CD14-positive monocyte (primary cell): ENCODE data around the gene SHC2. TPM values are rescaled to one million over a fixed set of nuclear protein-coding genes. Genes with fewer than 3 reads are reported as not detected.

ENCODE experiments used
- DNase-seq, 3 donors: peaks; one replicate each; pipeline ENCODE4 v3.0.0-alpha.2; 2011 to 2022
- H2AFZ ChIP-seq: 2 replicates; pipeline ENCODE4 v1.6.0; 2012; ENCODE audit warnings: mild to moderate bottlenecking, low read depth, low read length, inconsistent platforms; ENCODE audit not compliant: insufficient read depth, poor library complexity, severe bottlenecking
- H3K27ac ChIP-seq, 2 donors: 1 replicate in 1 of 2; 2 replicates in 1 of 2; pipeline ENCODE4 v1.5.1; 2012 to 2013; ENCODE audit warnings: low read length in 2 of 2, control low read depth in 1 of 2, inconsistent platforms in 1 of 2, low read depth in 1 of 2, mild to moderate bottlenecking in 1 of 2
- H3K27me3 ChIP-seq, 2 donors: one replicate each; pipeline versions ENCODE4 v1.6.0 to v1.6.1; 2011 to 2013; ENCODE audit warnings: low read length in 2 of 2; ENCODE audit not compliant: control insufficient read depth in 2 of 2, insufficient read depth in 2 of 2
- H3K36me3 ChIP-seq, 2 donors: replicated peaks in 1 of 2; 1 replicate in 1 of 2; 2 replicates in 1 of 2; pipeline versions ENCODE4 v1.5.1 to v1.6.1; 2012 to 2013; ENCODE audit warnings: low read length in 2 of 2, control low read depth in 1 of 2, inconsistent platforms in 1 of 2, mild to moderate bottlenecking in 1 of 2; ENCODE audit not compliant: insufficient read depth in 2 of 2, control insufficient read depth in 1 of 2
- H3K4me1 ChIP-seq, 2 donors: 1 replicate in 1 of 2; 2 replicates in 1 of 2; pipeline versions ENCODE4 v1.5.1 to v1.6.1; 2012 to 2013; ENCODE audit warnings: low read length in 2 of 2, control low read depth in 1 of 2, inconsistent platforms in 1 of 2, mild to moderate bottlenecking in 1 of 2, moderate library complexity in 1 of 2; ENCODE audit not compliant: insufficient read depth in 2 of 2, control insufficient read depth in 1 of 2
- H3K4me2 ChIP-seq: replicated peaks from 2 replicates; pipeline ENCODE3; 2012; ENCODE audit warnings: low read length, moderate library complexity, mild to moderate bottlenecking; ENCODE audit not compliant: poor library complexity, severe bottlenecking; ENCODE audit errors: extremely low read depth
- H3K4me3 ChIP-seq, 3 experiments: fragments of 200-600 bp in 1 of 3; sonication (generic) in 1 of 3; replicated peaks in 1 of 3; 1 replicate in 2 of 3; 2 replicates in 1 of 3; pipeline ENCODE4 v1.5.1; 2011 to 2013; ENCODE audit warnings: low read length in 3 of 3, mild to moderate bottlenecking in 3 of 3, control low read depth in 2 of 3, low read depth in 2 of 3, inconsistent platforms in 1 of 3, moderate library complexity in 1 of 3
- H3K79me2 ChIP-seq: 2 replicates; pipeline ENCODE4 v1.6.0; 2012; ENCODE audit warnings: mild to moderate bottlenecking, control low read depth, inconsistent platforms, low read length, moderate library complexity; ENCODE audit not compliant: insufficient read depth
- H3K9ac ChIP-seq: 2 replicates; pipeline ENCODE4 v1.6.0; 2017; ENCODE audit warnings: low read length, mild to moderate bottlenecking; ENCODE audit not compliant: insufficient read depth, poor library complexity, severe bottlenecking
- H3K9me3 ChIP-seq, 2 donors: replicated peaks in 1 of 2; 1 replicate in 1 of 2; 2 replicates in 1 of 2; pipeline versions ENCODE4 v1.5.1 to v1.6.1; 2012 to 2013; ENCODE audit warnings: low read length in 2 of 2, control low read depth in 1 of 2; ENCODE audit not compliant: control insufficient read depth in 1 of 2, insufficient read depth in 1 of 2
- H4K20me1 ChIP-seq: 2 replicates; pipeline ENCODE4 v1.6.0; 2012; ENCODE audit warnings: mild to moderate bottlenecking, low read length, control low read depth, moderate library complexity; ENCODE audit not compliant: insufficient read depth
- H3K27ac Mint-ChIP-seq, 7 donors: one replicate each; pipeline ENCODE4 v1.8.0; 2020; ENCODE audit warnings: mild to moderate bottlenecking in 7 of 7, mixed read lengths in 7 of 7, moderate library complexity in 6 of 7, inconsistent platforms in 2 of 7
- H3K27me3 Mint-ChIP-seq, 3 donors: one replicate each; pipeline ENCODE4 v1.8.0; 2021 to 2022; ENCODE audit warnings: low read depth in 3 of 3, mild to moderate bottlenecking in 3 of 3, mixed read lengths in 3 of 3, moderate library complexity in 3 of 3, inconsistent platforms in 1 of 3
- H3K36me3 Mint-ChIP-seq, 2 donors: one replicate each; pipeline ENCODE4 v1.8.0; 2020; ENCODE audit warnings: mixed read lengths in 2 of 2, inconsistent platforms in 1 of 2, mild to moderate bottlenecking in 1 of 2
- H3K4me1 Mint-ChIP-seq: one replicate; pipeline ENCODE4 v1.8.0; 2020; ENCODE audit warnings: mild to moderate bottlenecking, mixed read lengths
- H3K4me3 Mint-ChIP-seq, 2 donors: one replicate each; pipeline ENCODE4 v1.8.0; 2020; ENCODE audit warnings: mild to moderate bottlenecking in 2 of 2, mixed read lengths in 2 of 2, moderate library complexity in 1 of 2
- H3K9me3 Mint-ChIP-seq, 7 donors: one replicate each; pipeline ENCODE4 v1.8.0; 2020 to 2022; ENCODE audit warnings: mixed read lengths in 7 of 7, mild to moderate bottlenecking in 6 of 7, moderate library complexity in 6 of 7, inconsistent platforms in 2 of 7
- WGBS: methylation state at CpG from one replicate; pipeline ENCODE4 v1.1.5; 2013; ENCODE audit warnings: missing lambda C conversion rate; ENCODE audit not compliant: insufficient coverage; 5-methylcytosine and 5-hydroxymethylcytosine counted together
- intact Hi-C, 2 donors: fragments of 100-400 bp; cut with micrococcal nuclease; formaldehyde crosslinking; loops; one replicate each; pipeline versions ENCODE4 v1.15.0 to v1.15.1; 2023
- polyA plus RNA-seq, 3 donors: library from polyadenylated mRNA; depleted of rRNA in 1 of 3; unstranded in 2 of 3; stranded (reverse) in 1 of 3; fragments of 300-500 nt in 2 of 3; fragments of >200 nt in 1 of 3; fragmentation: Illumina TruSeq in 2 of 3; gene quantifications; 1 replicate in 2 of 3; 2 replicates in 1 of 3; pipeline ENCODE4 v1.2.3, GENCODE V29; 2012 to 2021
- TF ChIP-seq, protein P1 (sequence below): fragments of 200-600 bp; IDR thresholded peaks from one replicate; pipeline ENCODE4 v1.8.0; 2022; ENCODE audit warnings: antibody characterized with exemption, mild to moderate bottlenecking

The SHC2 gene
- polyA plus RNA-seq, 3 donors, result not detected

DNA sequence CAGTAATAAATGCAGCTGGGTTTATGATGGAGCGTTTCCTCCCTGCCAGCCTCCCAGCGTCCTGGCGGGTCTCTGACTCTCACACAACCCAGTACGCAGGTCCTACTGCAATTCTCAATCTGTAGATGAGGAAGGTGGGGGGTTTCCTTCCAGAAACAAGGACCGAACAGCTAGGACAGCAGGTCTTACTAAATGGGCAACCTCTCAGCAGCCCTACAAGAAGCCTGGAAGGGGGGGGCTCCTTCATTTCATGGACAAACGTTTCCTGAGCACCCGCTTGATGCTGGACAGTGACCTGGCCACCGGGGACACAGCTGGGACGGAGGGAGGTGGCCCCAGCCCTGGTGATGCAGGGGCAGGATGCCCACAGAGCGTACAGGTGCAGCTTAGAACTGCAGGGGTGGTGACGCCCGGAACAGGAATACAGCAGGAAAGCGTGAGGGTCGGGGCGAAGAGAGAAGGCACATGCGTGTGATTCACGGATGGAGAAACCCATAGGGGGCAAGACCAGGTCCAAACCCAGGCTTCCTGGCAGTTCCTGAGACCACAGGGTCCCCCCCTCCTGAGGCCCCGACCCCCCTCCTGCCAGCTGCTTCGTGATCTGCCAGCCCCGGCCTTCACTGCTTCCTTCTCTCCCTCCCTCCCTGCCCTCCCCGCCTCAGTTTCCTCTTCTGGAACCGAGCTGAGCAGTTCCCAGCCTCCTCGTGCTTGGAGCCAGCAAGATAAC lies 51.2 kb downstream of the SHC2 start:
- Mint-ChIP-seq H3K36me3 (peaks cover 0 to 2% of the 10 kb centered on the region in 2 donors), H3K27me3 (peaks cover 16 to 43% (median 22%) of the 10 kb centered on the region in 3 donors), H3K27ac (no peak overlapping the region), H3K4me3 (peak overlapping the region; percentile 34 to 88), H3K4me1 (peaks cover 3% of the 10 kb centered on the region), H3K9me3 (peaks cover 0 to 32% (median 10%) of the 10 kb centered on the region in 7 donors)
- H3K27me3 ChIP-seq, result peaks cover 9 to 35% of the 10 kb centered on the region in 2 donors
- TF ChIP-seq, protein P1, sequence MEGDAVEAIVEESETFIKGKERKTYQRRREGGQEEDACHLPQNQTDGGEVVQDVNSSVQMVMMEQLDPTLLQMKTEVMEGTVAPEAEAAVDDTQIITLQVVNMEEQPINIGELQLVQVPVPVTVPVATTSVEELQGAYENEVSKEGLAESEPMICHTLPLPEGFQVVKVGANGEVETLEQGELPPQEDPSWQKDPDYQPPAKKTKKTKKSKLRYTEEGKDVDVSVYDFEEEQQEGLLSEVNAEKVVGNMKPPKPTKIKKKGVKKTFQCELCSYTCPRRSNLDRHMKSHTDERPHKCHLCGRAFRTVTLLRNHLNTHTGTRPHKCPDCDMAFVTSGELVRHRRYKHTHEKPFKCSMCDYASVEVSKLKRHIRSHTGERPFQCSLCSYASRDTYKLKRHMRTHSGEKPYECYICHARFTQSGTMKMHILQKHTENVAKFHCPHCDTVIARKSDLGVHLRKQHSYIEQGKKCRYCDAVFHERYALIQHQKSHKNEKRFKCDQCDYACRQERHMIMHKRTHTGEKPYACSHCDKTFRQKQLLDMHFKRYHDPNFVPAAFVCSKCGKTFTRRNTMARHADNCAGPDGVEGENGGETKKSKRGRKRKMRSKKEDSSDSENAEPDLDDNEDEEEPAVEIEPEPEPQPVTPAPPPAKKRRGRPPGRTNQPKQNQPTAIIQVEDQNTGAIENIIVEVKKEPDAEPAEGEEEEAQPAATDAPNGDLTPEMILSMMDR, result no peak
- no peak overlapping the region for H3K9ac ChIP-seq
- H3K27ac ChIP-seq, result no peak overlapping the region
- DNase-seq, result no peak
- no peaks in the 10 kb centered on the region for H3K4me1 ChIP-seq
- H3K4me2 ChIP-seq, result no peak overlapping the region
- peaks cover 0 to 3% of the 10 kb centered on the region in 2 donors for H3K9me3 ChIP-seq
- no peaks in the 10 kb centered on the region for H3K79me2 ChIP-seq
- H3K36me3 ChIP-seq, result no peaks in the 10 kb centered on the region
- no peak overlapping the region for H3K4me3 ChIP-seq
- H2AFZ ChIP-seq, result no peak overlapping the region
- no peaks in the 10 kb centered on the region for H4K20me1 ChIP-seq
- intact Hi-C loops, result no loop called here
- WGBS, result 8% methylated on average over 16 of the region's 23 CpGs

DNA sequence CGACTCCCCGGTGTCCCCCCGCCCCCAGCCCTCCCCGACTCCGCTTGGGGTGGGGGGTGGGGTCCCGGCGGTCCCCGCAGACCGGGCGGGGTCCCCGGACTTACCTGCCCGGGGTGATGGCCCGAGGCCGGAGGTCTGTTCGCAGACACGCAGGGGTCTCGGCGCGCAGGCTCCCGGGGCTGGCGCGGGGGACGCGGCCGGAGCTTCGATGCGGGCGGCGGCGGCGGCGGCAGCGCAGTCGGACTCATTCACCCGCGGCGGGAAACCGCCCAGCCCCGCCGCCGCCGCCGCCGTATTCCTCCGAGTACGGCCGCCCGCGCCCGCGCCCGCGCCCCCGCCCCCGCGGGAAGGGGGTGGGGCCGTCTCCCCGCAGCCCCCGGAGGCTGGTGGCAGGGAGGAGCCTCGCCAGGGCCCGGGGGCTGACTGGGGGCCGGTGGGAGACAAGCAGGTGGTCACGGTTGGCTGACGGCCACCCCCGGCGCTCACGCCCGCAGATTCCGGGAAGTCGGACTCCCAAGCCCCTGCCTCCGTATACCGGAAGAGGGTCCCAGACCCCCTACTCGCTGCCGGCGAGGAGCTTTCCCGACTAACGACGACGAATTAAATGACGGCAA lies 51.8 kb downstream of the SHC2 start, which contains the start of gene C2CD4C:
Gene C2CD4C, minus strand, starts transcription at position 246 of the 614 bp plus-strand sequence. CDS start 786 bp downstream, outside the sequence.
- Histone ChIP-seq H3K27ac (no peak within 1 kb of the TSS), H3K4me3 (no peak within 1 kb of the TSS), H3K36me3 (no peaks in the 10 kb centered on the region), H3K27me3 (peaks cover 9 to 35% of the 10 kb centered on the region in 2 donors), H3K9ac (no peak within 1 kb of the TSS), H4K20me1 (no peaks in the 10 kb centered on the region), H3K9me3 (peaks cover 0 to 3% of the 10 kb centered on the region in 2 donors), H2AFZ (no peak within 1 kb of the TSS), H3K4me2 (peak within 1 kb of the TSS; percentile 2), H3K79me2 (no peaks in the 10 kb centered on the region), H3K4me1 (no peaks in the 10 kb centered on the region)
- Mint-ChIP-seq H3K27me3 (peaks cover 16 to 43% (median 22%) of the 10 kb centered on the region in 3 donors), H3K4me1 (peaks cover 3% of the 10 kb centered on the region), H3K9me3 (peaks cover 0 to 32% (median 10%) of the 10 kb centered on the region in 7 donors), H3K4me3 (peak within 1 kb of the TSS; percentile 34 to 88), H3K36me3 (peaks cover 0 to 2% of the 10 kb centered on the region in 2 donors), H3K27ac (no peak within 1 kb of the TSS)
- WGBS, result under 1% methylated on average over 73 of the region's 80 CpGs
- intact Hi-C loops, result no loop called here
- DNase-seq, result no peak
- TF ChIP-seq, protein P1, result no peak
